HCT116 (cell line): Measurements from ENCODE around the gene TOR1AIP2.

ENCODE experiments used
- CBX3 ChIP-seq: IDR thresholded peaks from 2 replicates; pipeline ENCODE4 v1.6.1; 2012; ENCODE audit warnings: low read depth
- CTCF ChIP-seq, 3 experiments: fragments of 200-600 bp in 1 of 3; sonication (generic) in 1 of 3; IDR thresholded peaks in 2 of 3; conservative IDR thresholded peaks in 1 of 3; 2 replicates each; pipeline ENCODE4 v1.5.1; 2012 to 2017; ENCODE audit warnings: low read depth in 2 of 3, low read length in 2 of 3, antibody characterized with exemption in 1 of 3, borderline replicate concordance in 1 of 3, control low read depth in 1 of 3, mild to moderate bottlenecking in 1 of 3, mixed read lengths in 1 of 3, mixed run types in 1 of 3, moderate library complexity in 1 of 3; ENCODE audit not compliant: insufficient read depth in 1 of 3
- EZH2 ChIP-seq: fragments of 200-600 bp; sonication (generic); IDR thresholded peaks from 2 replicates; pipeline ENCODE4 v1.6.1; 2017; ENCODE audit warnings: antibody characterized with exemption, mixed run types
- POLR2A ChIP-seq: IDR thresholded peaks from 2 replicates; pipeline ENCODE4 v1.7.0; 2011; ENCODE audit warnings: borderline replicate concordance; ENCODE audit not compliant: insufficient read depth, insufficient read length; ENCODE audit errors: extremely low read depth
- RAD21 ChIP-seq: IDR thresholded peaks from 2 replicates; pipeline ENCODE4 v1.6.1; 2012; ENCODE audit warnings: low read depth, mild to moderate bottlenecking
- SIN3A ChIP-seq: IDR thresholded peaks from 2 replicates; pipeline ENCODE4 v1.6.1; 2012; ENCODE audit warnings: low read depth
- TCF7L2 ChIP-seq: IDR thresholded peaks from 2 replicates; pipeline ENCODE4 v1.7.0; 2011; ENCODE audit warnings: borderline replicate concordance, inconsistent platforms; ENCODE audit not compliant: insufficient read depth, insufficient read length; ENCODE audit errors: extremely low read depth
- ZBTB33 ChIP-seq: IDR thresholded peaks from 2 replicates; pipeline ENCODE4 v1.6.1; 2011; ENCODE audit warnings: mild to moderate bottlenecking, low read length, moderate library complexity; ENCODE audit not compliant: insufficient replicate concordance; ENCODE audit errors: extremely low read depth

GRCh38 chr1:179807291-179807690 lies 70.3 kb downstream of the TOR1AIP2 start:
- TF ChIP-seq CTCF (IDR thresholded peaks at IDR 0.05 in 2 of 3, conservative IDR thresholded peaks at IDR 0.05 in 1 of 3; ENCODE audit: borderline replicate concordance in 1 of 3, insufficient read depth in 1 of 3, low read depth in 2 of 3, low read length in 2 of 3) (no peak), RAD21 (no peak), TCF7L2 (no peak), POLR2A (no peak), CBX3 (no peak), SIN3A (no peak), ZBTB33 (no peak), EZH2 (no peak)
